Osteocyte (in vitro differentiated cells): Measurements from ENCODE around the gene INO80D. TPM values are rescaled to one million over a fixed set of nuclear protein-coding genes. Genes with fewer than 3 reads are reported as not detected.

ENCODE experiments used
- DNase-seq: peaks from one replicate; pipeline ENCODE4 v3.0.0; 2021; ENCODE audit warnings: mixed read lengths; ENCODE audit not compliant: unreplicated experiment; ENCODE audit errors: extremely low spot score
- H3K27ac Mint-ChIP-seq: one replicate; pipeline ENCODE4 v1.8.0; 2021; ENCODE audit warnings: mild to moderate bottlenecking, mixed read lengths; ENCODE audit not compliant: unreplicated experiment
- H3K27me3 Mint-ChIP-seq: one replicate; pipeline ENCODE4 v1.8.0; 2021; ENCODE audit warnings: mixed read lengths; ENCODE audit not compliant: unreplicated experiment
- H3K36me3 Mint-ChIP-seq: one replicate; pipeline ENCODE4 v1.8.0; 2021; ENCODE audit warnings: mixed read lengths; ENCODE audit not compliant: unreplicated experiment
- H3K4me1 Mint-ChIP-seq: one replicate; pipeline ENCODE4 v1.8.0; 2021; ENCODE audit warnings: mixed read lengths; ENCODE audit not compliant: unreplicated experiment
- H3K4me3 Mint-ChIP-seq: one replicate; pipeline ENCODE4 v1.8.0; 2021; ENCODE audit warnings: mild to moderate bottlenecking, moderate library complexity, mixed read lengths; ENCODE audit not compliant: unreplicated experiment
- H3K9me3 Mint-ChIP-seq: one replicate; pipeline ENCODE4 v1.8.0; 2021; ENCODE audit warnings: mixed read lengths; ENCODE audit not compliant: unreplicated experiment
- total RNA-seq: library from RNA; stranded (reverse); gene quantifications from 2 replicates; pipeline ENCODE4 v1.2.1, GENCODE V29; 2021
- TF ChIP-seq, protein P1 (sequence below): fragments of 200-600 bp; sonication (generic); IDR thresholded peaks from 2 replicates; pipeline ENCODE4 v1.5.0; 2021; ENCODE audit warnings: antibody characterized with exemption, mild to moderate bottlenecking, moderate library complexity

Gene INO80D
- total RNA-seq, 1 donor from 2014 or later: 18.9 TPM

DNA sequence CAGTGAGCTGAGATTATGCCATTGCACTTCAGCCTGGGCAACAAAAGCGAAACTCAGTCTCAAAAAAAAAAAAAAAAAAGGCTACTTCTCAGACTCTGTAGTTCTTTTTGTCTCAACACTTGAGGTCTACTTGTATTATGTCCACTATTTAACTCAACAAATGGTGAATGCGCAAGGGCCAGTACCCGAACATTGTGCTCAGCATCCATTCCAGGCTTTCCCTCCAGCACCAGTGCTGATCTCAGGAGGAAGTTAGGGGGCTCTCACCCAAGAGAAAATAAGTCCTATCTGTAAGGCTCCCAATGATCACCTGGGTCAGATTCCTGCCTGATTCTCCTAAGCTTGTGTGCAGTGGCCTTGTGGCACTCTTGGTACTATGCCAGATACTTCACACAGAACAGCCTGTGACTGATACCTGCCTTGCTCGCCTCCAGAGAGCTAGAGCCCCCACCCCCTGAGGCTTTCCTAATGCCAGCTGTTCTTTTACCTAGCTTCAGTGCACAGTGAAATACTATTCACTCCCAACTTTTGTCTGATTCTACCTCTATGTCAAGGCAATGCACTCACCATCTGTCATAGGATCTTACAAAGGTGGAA, 74.9 kb downstream of the INO80D start:
- Mint-ChIP-seq H3K9me3 (no peaks in the 10 kb centered on the region), H3K36me3 (peaks cover 30% of the 10 kb centered on the region), H3K4me3 (no peak overlapping the region), H3K27me3 (no peaks in the 10 kb centered on the region), H3K27ac (no peak overlapping the region), H3K4me1 (peaks cover 7% of the 10 kb centered on the region)
- TF ChIP-seq, protein P1, sequence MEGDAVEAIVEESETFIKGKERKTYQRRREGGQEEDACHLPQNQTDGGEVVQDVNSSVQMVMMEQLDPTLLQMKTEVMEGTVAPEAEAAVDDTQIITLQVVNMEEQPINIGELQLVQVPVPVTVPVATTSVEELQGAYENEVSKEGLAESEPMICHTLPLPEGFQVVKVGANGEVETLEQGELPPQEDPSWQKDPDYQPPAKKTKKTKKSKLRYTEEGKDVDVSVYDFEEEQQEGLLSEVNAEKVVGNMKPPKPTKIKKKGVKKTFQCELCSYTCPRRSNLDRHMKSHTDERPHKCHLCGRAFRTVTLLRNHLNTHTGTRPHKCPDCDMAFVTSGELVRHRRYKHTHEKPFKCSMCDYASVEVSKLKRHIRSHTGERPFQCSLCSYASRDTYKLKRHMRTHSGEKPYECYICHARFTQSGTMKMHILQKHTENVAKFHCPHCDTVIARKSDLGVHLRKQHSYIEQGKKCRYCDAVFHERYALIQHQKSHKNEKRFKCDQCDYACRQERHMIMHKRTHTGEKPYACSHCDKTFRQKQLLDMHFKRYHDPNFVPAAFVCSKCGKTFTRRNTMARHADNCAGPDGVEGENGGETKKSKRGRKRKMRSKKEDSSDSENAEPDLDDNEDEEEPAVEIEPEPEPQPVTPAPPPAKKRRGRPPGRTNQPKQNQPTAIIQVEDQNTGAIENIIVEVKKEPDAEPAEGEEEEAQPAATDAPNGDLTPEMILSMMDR: no peak
- DNase-seq: no peak

DNA sequence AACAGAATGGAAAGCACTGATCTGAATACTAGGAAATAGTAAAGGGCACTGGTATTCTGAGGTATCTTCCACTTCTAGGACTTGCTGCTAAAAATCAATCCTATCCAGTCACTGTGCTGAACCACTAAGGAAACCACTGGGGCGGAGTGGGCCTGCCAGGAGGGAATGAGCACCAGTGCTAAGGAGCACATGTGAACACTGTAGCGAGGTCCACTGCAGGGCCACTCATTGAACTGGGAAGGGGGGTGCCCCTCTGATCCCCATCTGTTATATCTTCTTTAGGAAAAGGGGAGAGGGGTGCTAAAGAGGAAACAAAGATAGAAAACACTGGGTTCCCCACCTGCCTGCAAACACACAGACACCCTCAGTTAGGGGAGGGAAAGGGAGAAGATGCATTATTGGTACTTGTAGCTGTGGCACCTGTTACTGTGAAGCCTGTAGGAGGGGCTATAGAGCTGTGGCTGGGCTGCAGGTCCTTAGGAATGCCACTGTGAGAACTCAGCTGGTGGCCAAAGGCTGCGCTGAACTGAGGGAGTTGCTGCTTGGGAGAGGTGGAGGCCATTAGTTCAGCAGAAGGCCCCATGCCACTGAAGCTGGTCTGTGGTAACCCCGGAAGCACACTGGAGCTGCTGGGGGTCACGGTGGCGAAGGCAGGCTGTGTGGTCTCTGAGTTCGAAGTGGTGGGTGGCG, 81.8 kb downstream of the INO80D start:
- Mint-ChIP-seq H3K4me1 (peaks cover 7% of the 10 kb centered on the region), H3K36me3 (peaks cover 43% of the 10 kb centered on the region), H3K4me3 (no peak overlapping the region), H3K27ac (no peak overlapping the region), H3K27me3 (no peaks in the 10 kb centered on the region), H3K9me3 (no peaks in the 10 kb centered on the region)
- TF ChIP-seq, protein P1: peak; percentile 22
- DNase-seq: no peak

DNA sequence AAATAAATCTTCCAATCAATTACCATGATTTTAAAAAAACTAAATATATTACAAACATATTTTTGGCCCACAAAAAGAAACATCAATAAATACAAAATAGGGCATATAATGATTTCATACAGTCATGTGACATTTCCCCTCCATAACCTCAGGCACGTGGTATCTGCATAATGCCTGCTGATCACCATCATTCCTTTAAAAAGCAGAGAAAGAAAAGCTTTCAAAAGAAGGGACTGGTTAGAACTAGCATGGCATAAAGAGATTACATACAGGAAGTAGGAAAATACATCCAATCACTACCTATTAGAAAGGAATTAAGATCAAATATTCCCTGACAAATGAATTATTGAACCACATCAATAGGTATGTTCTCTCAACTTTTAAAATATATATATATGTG, 83.5 kb downstream of the INO80D start:
- no peaks in the 10 kb centered on the region for H3K9me3 Mint-ChIP-seq
- no peak overlapping the region for H3K27ac Mint-ChIP-seq
- peaks cover 7% of the 10 kb centered on the region for H3K4me1 Mint-ChIP-seq
- H3K4me3 Mint-ChIP-seq: no peak overlapping the region
- DNase-seq: no peak
- peaks cover 47% of the 10 kb centered on the region for H3K36me3 Mint-ChIP-seq
- TF ChIP-seq, protein P1: no peak
- no peaks in the 10 kb centered on the region for H3K27me3 Mint-ChIP-seq

DNA sequence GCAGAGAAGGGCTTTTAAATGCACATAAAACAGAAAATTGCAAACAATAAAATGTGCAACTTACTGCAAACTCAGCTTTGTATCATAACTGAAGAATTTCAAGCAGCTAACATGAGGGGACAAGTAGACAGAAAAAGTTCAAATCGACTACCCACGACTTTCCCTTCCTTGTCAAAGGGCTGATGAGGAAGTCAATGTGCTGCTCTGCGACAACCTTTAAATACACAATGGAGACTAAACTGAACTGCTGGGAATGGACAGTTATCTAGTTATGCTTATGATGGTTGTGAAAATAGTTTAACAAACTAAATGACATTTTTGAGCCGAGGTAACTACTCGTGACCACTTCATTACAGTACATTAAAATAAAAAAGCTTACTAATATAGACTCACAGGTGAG, 84.1 kb downstream of the INO80D start:
- TF ChIP-seq, protein P1: no peak
- no peak for DNase-seq
- no peak overlapping the region for H3K4me3 Mint-ChIP-seq
- no peak overlapping the region for H3K27ac Mint-ChIP-seq
- H3K27me3 Mint-ChIP-seq: no peaks in the 10 kb centered on the region
- H3K36me3 Mint-ChIP-seq: peaks cover 44% of the 10 kb centered on the region
- H3K4me1 Mint-ChIP-seq: peaks cover 7% of the 10 kb centered on the region
- H3K9me3 Mint-ChIP-seq: no peaks in the 10 kb centered on the region

DNA sequence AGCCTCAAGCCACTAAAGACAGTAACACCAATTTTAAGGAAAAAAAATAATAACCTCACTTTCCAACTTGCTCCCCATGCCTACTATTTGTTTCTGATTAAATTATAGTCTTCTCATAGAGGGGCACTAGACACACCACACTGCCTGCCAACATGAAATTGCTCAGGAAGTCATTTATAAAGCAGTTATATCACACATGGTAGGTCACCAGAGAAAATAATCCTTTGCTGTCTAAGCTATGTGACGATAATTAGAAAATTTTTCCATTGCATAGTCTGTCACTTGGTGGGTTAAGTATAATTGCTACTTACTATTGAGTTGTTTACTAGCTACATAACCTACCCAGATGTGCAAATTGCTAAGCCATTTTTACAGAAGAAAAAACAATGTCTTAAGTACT, 85.2 kb downstream of the INO80D start:
- TF ChIP-seq, protein P1: no peak
- Mint-ChIP-seq H3K4me3 (no peak overlapping the region), H3K4me1 (peaks cover 7% of the 10 kb centered on the region), H3K9me3 (no peaks in the 10 kb centered on the region), H3K27ac (no peak overlapping the region), H3K27me3 (no peaks in the 10 kb centered on the region), H3K36me3 (peaks cover 42% of the 10 kb centered on the region)
- no peak for DNase-seq
